ENCODE results near the gene PDLIM5.

DNA sequence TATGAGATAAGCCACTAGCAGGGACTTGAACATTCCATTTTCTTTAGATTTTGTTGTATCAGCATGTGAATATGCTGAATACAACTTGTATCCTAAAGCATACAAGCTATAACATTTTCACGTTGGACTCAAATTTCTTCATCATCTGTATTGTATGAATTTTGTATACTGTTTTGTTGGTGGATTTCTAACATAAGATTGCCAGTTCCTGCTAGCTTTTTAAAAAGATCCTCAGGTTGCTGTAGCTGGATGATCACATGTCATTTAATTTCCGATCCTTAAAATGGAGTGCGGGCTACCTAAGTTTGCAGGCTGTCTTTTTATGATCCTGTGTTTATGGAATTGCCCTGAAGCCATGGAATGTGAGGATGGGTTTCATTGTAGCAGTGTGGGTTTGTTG, 6.9 kb downstream of the PDLIM5 start:
- TF ChIP-seq RARB (CRISPR knock-in tag; IDR thresholded peaks at IDR 0.05) (no peak), ISL1 (CRISPR knock-in tag; IDR thresholded peaks at IDR 0.05) (no peak)

All from SK-N-SH treated with all-trans-retinoic acid at 6 μM for 48 hours (cell line).